HepG2 (cell line): ENCODE measurements around the gene BTN1A1. TPM values are rescaled to one million over a fixed set of nuclear protein-coding genes. Genes with fewer than 3 reads are reported as not detected.

Experiments
- AHR ChIP-seq: IDR thresholded peaks from 2 replicates; pipeline ENCODE4 v1.6.1; 2018; ENCODE audit warnings: missing genetic modification reagents, missing compliant biosample characterization
- ATAD3A ChIP-seq: sonication (generic); formaldehyde crosslinking; IDR thresholded peaks from 2 replicates; pipeline ENCODE4 v1.4.0; 2020; ENCODE audit warnings: missing genetic modification reagents
- EEA1 ChIP-seq: sonication (generic); formaldehyde crosslinking; IDR thresholded peaks from 2 replicates; pipeline ENCODE4 v1.5.1; 2020; ENCODE audit warnings: mild to moderate bottlenecking, missing genetic modification reagents, borderline replicate concordance
- FOXA3 ChIP-seq: IDR thresholded peaks from 2 replicates; pipeline ENCODE4 v1.6.1; 2016; ENCODE audit warnings: missing genetic modification reagents, missing compliant biosample characterization
- FOXO1 ChIP-seq: sonication (generic); formaldehyde crosslinking; IDR thresholded peaks from 2 replicates; pipeline ENCODE4 v1.4.0; 2020; ENCODE audit warnings: missing genetic modification reagents
- FOXP4 ChIP-seq: sonication (generic); formaldehyde crosslinking; IDR thresholded peaks from 2 replicates; pipeline ENCODE4 v1.4.0; 2020; ENCODE audit warnings: missing genetic modification reagents
- GTF3A ChIP-seq: sonication (generic); formaldehyde crosslinking; conservative IDR thresholded peaks from 2 replicates; pipeline ENCODE4 v1.4.0; 2020; ENCODE audit warnings: mild to moderate bottlenecking, missing genetic modification reagents
- HNRNPK ChIP-seq: fragments of 200-400 bp; formaldehyde crosslinking; IDR thresholded peaks from 2 replicates; pipeline ENCODE4 v1.6.1; 2018; ENCODE audit warnings: low read length, low read depth, moderate library complexity, mild to moderate bottlenecking; ENCODE audit not compliant: poor library complexity, severe bottlenecking
- HOXD1 ChIP-seq: sonication (generic); formaldehyde crosslinking; IDR thresholded peaks from 2 replicates; pipeline ENCODE4 v1.5.0; 2020; ENCODE audit warnings: missing genetic modification reagents
- KLF6 ChIP-seq: IDR thresholded peaks from 2 replicates; pipeline ENCODE4 v1.8.0; 2016; ENCODE audit warnings: missing biosample characterization, missing genetic modification reagents
- MIER3 ChIP-seq: IDR thresholded peaks from 2 replicates; pipeline ENCODE4 v1.6.1; 2016; ENCODE audit warnings: missing compliant biosample characterization, borderline replicate concordance
- NRL ChIP-seq: sonication (generic); formaldehyde crosslinking; IDR thresholded peaks from 2 replicates; pipeline ENCODE4 v1.5.0; 2020; ENCODE audit warnings: missing genetic modification reagents, mild to moderate bottlenecking, moderate library complexity, borderline replicate concordance
- POLR2G ChIP-seq: fragments of 200-400 bp; formaldehyde crosslinking; IDR thresholded peaks from 2 replicates; pipeline ENCODE4 v1.6.1; 2018; ENCODE audit warnings: mild to moderate bottlenecking, low read depth, low read length, moderate library complexity
- RFXANK ChIP-seq: IDR thresholded peaks from 2 replicates; pipeline ENCODE4 v1.6.1; 2016
- RXRA ChIP-seq: sonication (generic); formaldehyde crosslinking; IDR thresholded peaks from 2 replicates; pipeline ENCODE4 v1.5.1; 2020; ENCODE audit warnings: missing genetic modification reagents
- SNRNP70 ChIP-seq: fragments of 200-400 bp; formaldehyde crosslinking; IDR thresholded peaks from 2 replicates; pipeline ENCODE4 v1.6.1; 2017; ENCODE audit warnings: mild to moderate bottlenecking, low read depth, low read length, moderate library complexity
- SP2 ChIP-seq: sonication (generic); formaldehyde crosslinking; IDR thresholded peaks from 2 replicates; pipeline ENCODE4 v1.5.1; 2020; ENCODE audit warnings: mild to moderate bottlenecking, missing genetic modification reagents
- TEAD2 ChIP-seq: sonication (generic); formaldehyde crosslinking; IDR thresholded peaks from 2 replicates; pipeline ENCODE4 v1.9.0; 2021; ENCODE audit warnings: missing genetic modification reagents
- TEAD3 ChIP-seq: optimal IDR thresholded peaks from 2 replicates; pipeline ENCODE3; 2016; ENCODE audit warnings: borderline replicate concordance
- XBP1 ChIP-seq: sonication (generic); formaldehyde crosslinking; IDR thresholded peaks from 2 replicates; pipeline ENCODE4 v1.5.0; 2020; ENCODE audit warnings: missing genetic modification reagents
- XRCC5 ChIP-seq: fragments of 200-400 bp; formaldehyde crosslinking; optimal IDR thresholded peaks from 2 replicates; pipeline ENCODE3; 2017; ENCODE audit warnings: mild to moderate bottlenecking, low read length
- ZBTB25 ChIP-seq: IDR thresholded peaks from 2 replicates; pipeline ENCODE4 v1.6.1; 2018; ENCODE audit warnings: missing genetic modification reagents
- ZFP91 ChIP-seq: sonication (generic); formaldehyde crosslinking; IDR thresholded peaks from 2 replicates; pipeline ENCODE4 v1.9.0; 2022; ENCODE audit warnings: missing genetic modification reagents, mild to moderate bottlenecking, borderline replicate concordance
- ZMYM3 ChIP-seq: sonication (generic); formaldehyde crosslinking; IDR thresholded peaks from 2 replicates; pipeline ENCODE4 v1.5.1; 2020; ENCODE audit warnings: mild to moderate bottlenecking, missing genetic modification reagents
- ZNF12 ChIP-seq: sonication (generic); formaldehyde crosslinking; IDR thresholded peaks from 2 replicates; pipeline ENCODE4 v1.5.0; 2020; ENCODE audit warnings: missing genetic modification reagents
- ZNF121 ChIP-seq: sonication (generic); formaldehyde crosslinking; IDR thresholded peaks from 2 replicates; pipeline ENCODE4 v1.5.0; 2020; ENCODE audit warnings: mild to moderate bottlenecking, missing genetic modification reagents
- ZNF546 ChIP-seq: sonication (generic); formaldehyde crosslinking; conservative IDR thresholded peaks from 2 replicates; pipeline ENCODE4 v1.8.1; 2023; ENCODE audit warnings: mild to moderate bottlenecking, missing genetic modification reagents
- ZNF879 ChIP-seq: sonication (generic); formaldehyde crosslinking; IDR thresholded peaks from 2 replicates; pipeline ENCODE4 v1.8.1; 2023; ENCODE audit warnings: missing genetic modification reagents
- polyA plus RNA-seq, 8 experiments: library from polyadenylated mRNA; depleted of rRNA in 3 of 8; stranded (reverse) in 7 of 8; unstranded in 1 of 8; fragments of >200 nt; fragmentation: Illumina TruSeq in 4 of 8; extraction: Trizol in 4 of 8; gene quantifications; 2 replicates each; pipeline versions ENCODE4 v1.2.1 to v1.2.3, GENCODE V29; 2011 to 2016; ENCODE audit warnings: low read depth in 4 of 8, missing spikeins in 1 of 8, mixed read lengths in 1 of 8; ENCODE audit not compliant: insufficient read depth in 1 of 8
- total RNA-seq, 5 experiments: library from RNA; depleted of rRNA; stranded (reverse); fragments of >200 nt; fragmentation: Illumina TruSeq; extraction: Trizol; gene quantifications; 2 replicates each; pipeline ENCODE4 v1.2.3, GENCODE V29; 2016; ENCODE audit warnings: low read depth in 1 of 5

Gene BTN1A1
- total and polyA plus RNA-seq, 2 of the 13 experiments (the other 11 are each of a cell fraction or from before 2014, with no cell fraction given): 0.04 TPM; not detected in 1

GRCh38 chr6:26520850-26521599 is 20.9 kb downstream of the BTN1A1 start (continued):
- TF ChIP-seq ATAD3A (CRISPR knock-in tag) (no peak), KLF6 (CRISPR knock-in tag) (peak; percentile 32; the same call in 1 of the 2 replicates), SP2 (CRISPR knock-in tag) (no peak), ZBTB25 (0 out of 2 replicates have a peak, but pooled peaks have one; percentile 21), ZNF879 (CRISPR knock-in tag) (peak; percentile 44; the same call in 1 of the 2 replicates), MIER3 (CRISPR knock-in tag) (peak; percentile 89; the same call in 1 of the 2 replicates), RFXANK (CRISPR knock-in tag) (peak; percentile 89; the same call in 1 of the 2 replicates), SNRNP70 (no peak), GTF3A (CRISPR knock-in tag) (0 out of 2 replicates have a peak, but pooled peaks have one; percentile 68), TEAD3 (peak; percentile 34), FOXO1 (peak; percentile 78), FOXA3 (CRISPR knock-in tag) (peak; percentile 51), EEA1 (CRISPR knock-in tag) (no peak), AHR (CRISPR knock-in tag) (peak; percentile 75), TEAD2 (CRISPR knock-in tag) (no peak), XRCC5 (no peak), ZNF546 (CRISPR knock-in tag) (no peak), POLR2G (0 out of 2 replicates have a peak, but pooled peaks have one; percentile 19), RXRA (no peak), ZNF121 (no peak), HNRNPK (peak; percentile 90), ZNF12 (CRISPR knock-in tag) (peak; percentile 58; the same call in 1 of the 2 replicates), NRL (CRISPR knock-in tag) (no peak), ZFP91 (no peak), FOXP4 (CRISPR knock-in tag) (peak; percentile 51), XBP1 (peak; percentile 53; the same call in 1 of the 2 replicates), ZMYM3 (CRISPR knock-in tag) (peak; percentile 65; the same call in 1 of the 2 replicates), HOXD1 (CRISPR knock-in tag) (peak; percentile 45)
